Thymus (tissue), 2 donors: ENCODE measurements around the gene SIX1. TPM values are rescaled to one million over a fixed set of nuclear protein-coding genes. Genes with fewer than 3 reads are reported as not detected.

ENCODE experiments used
- polyA plus RNA-seq: library from polyadenylated mRNA; stranded (reverse); fragments of 200-250 nt; gene quantifications from one replicate; pipeline ENCODE4 v1.2.3, GENCODE V29; 2013
- total RNA-seq: library from RNA; stranded (reverse); fragments of 120-200 nt; gene quantifications from one replicate; pipeline ENCODE4 v1.2.4, GENCODE V29; 2013
- donor health status: healthy.

SIX1 gene
- total and polyA plus RNA-seq, 2 donors: 13.4 to 21.4 TPM

Other genes with a start within 250 kb of the SIX1 start
- 0.24 TPM for gene C14orf39, start 163.4 kb downstream of the SIX1 start, total RNA-seq
- 0.66 TPM for gene C14orf39, start 163.4 kb downstream of the SIX1 start, polyA plus RNA-seq
- gene SIX6, start 140.3 kb downstream of the SIX1 start, total RNA-seq: under 0.01 TPM
- 0.05 TPM for gene SIX6, start 140.3 kb downstream of the SIX1 start, polyA plus RNA-seq
- gene SIX4, start 74.9 kb upstream of the SIX1 start, total RNA-seq: 3.5 TPM
- 2.3 TPM for gene SIX4, start 74.9 kb upstream of the SIX1 start, polyA plus RNA-seq
- gene MNAT1, start 85.3 kb upstream of the SIX1 start, total RNA-seq: 64.0 TPM
- 35.6 TPM for gene MNAT1, start 85.3 kb upstream of the SIX1 start, polyA plus RNA-seq